GM19467 (cell line): ENCODE measurements around the gene CCT4.
A peak's percentile ranks its signal among the peaks of the same experiment; 100 is the strongest.
"Not testable (repeated sequence)": the region's sequence is repeated elsewhere in the genome, so short reads cannot be mapped to it uniquely, and the experiment has no call there.

Experiments used
- ATAC-seq: cut with Tn5 transposase; IDR thresholded peaks from one replicate; pipeline ENCODE4 v1.9.1; 2021; ENCODE audit warnings: mild to moderate bottlenecking, moderate library complexity; ENCODE audit not compliant: unreplicated experiment

The CCT4 gene

DNA sequence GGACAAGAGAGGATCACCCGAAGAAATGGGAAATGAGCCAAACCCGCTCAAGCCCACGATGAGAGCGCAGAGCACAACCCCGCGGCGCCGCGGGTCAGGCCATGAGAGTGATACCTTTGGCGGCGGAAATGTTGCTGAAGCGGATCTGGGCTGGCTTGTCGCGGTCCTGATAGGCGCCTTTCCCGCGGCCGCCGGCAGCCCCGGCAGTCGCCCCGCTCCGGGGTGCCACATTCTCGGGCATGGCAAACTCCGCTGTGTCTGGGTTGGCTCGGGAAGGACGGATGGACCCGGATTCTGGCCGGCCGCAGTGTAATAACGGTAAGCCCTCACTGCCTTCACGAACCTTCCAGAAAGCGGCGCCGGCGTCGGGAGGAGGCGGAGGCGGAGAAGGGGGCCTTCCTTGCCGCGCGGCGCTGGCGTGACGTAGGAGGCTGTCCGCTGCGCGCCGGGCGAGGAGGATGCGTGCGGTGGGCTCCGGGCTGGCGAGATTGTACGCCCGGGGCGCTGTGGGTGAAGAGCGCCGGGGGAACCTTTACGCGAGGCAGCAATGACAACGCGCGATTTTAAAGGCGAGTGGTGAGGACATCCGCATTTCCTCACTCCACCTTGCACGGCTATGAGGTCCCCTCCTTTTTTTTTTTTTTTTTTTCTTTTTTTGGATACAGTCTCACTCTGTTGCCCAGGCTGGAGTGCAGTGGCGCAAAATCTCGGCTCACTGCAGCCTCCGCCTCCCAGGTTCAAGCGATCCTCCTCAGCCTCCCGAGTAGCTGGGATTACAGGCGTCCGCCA is at the start of gene CCT4:
CCT4 (minus strand) TSS at position 390 of the 789 bp plus-strand sequence; CDS start at position 241, 149 bp downstream.
- peak; percentile 68 for ATAC-seq

- ATAC-seq, result no peak
Measured at GRCh38 chr2:61937886-61938285, 49.4 kb upstream of the CCT4 start.

DNA sequence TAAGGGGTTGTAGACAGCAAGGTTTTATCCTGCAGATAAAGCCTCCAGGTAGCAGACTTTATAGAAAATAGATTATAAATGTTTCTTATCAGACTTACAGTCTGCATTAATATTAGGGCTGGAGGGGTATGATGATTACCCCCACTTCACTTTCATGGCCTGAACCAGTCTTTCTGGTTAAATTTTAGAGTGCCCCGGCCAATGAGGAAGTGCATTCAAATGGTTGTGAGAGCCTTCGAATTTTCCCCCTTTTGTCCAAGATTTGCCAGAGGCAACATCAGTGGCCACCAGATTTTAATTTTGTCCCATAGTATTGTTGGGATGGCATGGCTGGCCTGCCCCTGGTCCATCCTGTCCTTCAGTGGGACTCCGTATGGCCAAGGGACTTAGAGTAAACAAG is 48.6 kb upstream of the CCT4 start:
- ATAC-seq, result no peak

- no peak for ATAC-seq
Measured at GRCh38 chr2:61928826-61929461, 40.5 kb upstream of the CCT4 start.

DNA sequence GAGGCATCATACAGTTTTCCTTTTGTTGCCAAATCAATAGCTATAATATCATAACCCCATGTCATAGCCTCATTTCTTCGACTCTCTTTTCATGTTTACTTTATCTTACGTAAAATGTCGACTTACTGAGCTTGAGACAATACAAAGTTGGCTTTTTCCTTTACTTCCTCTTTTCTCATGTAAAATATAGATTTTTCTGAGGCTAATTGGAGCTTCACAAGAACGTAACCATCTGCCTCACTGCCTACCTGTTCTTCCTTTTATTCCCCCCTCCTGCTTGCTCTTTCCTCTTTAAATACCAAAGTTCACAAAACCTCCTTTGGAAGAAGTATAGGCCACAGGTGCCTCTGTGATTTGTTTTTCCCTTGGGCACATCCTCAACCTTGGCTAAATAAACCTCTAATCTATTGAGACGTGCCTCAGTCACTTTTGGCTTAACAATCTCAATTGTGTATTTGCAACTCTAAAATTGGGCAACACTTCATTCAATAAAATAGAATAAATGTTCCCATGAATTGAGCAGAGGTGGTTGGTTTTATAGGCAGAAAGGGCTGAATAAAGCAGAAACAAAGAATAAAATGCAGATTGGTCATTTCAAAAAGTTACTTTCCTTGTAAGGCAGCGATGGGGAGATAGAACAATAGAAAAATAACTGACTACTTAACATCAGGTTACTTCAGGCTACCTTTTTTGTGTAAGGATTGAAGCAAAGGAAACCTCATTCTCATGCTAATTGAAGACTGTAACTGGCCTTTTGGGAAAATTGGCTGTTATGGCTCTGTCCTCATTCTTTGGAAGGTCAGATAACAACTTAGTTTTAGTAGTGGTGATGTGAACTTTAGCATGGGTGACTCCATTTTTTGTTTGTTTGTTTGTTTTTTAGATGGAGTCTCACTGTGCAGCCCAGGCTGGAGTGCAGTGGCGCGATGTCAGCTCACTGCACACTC is 38.3 kb upstream of the CCT4 start:
- no peak for ATAC-seq

- no peak for ATAC-seq
Measured at GRCh38 chr2:61924895-61925663, 36.6 kb upstream of the CCT4 start.

- no peak for ATAC-seq
Measured at GRCh38 chr2:61922714-61923113, 34.3 kb upstream of the CCT4 start.

DNA sequence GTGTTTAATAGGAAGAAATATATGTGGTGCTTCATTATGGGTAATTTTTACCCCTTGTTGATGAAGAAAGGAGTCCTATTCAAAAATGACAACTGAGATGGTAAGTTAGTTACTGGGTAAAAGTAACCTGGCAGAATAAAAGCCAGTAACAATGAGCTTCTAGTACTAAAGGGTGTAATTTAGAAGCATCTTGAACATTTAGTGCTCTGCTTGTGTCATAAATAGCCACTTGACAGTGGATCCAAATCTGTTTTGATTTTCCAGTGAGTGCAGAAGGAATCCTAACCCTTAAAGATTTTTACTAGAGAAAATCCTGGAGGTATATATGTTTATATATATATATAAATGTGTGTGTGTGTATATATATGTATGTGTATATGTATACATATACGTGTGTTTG is 32.1 kb upstream of the CCT4 start:
- ATAC-seq, result no peak

- not testable (repeated sequence) for ATAC-seq
Measured at GRCh38 chr2:61914794-61915193, 26.3 kb upstream of the CCT4 start.

DNA sequence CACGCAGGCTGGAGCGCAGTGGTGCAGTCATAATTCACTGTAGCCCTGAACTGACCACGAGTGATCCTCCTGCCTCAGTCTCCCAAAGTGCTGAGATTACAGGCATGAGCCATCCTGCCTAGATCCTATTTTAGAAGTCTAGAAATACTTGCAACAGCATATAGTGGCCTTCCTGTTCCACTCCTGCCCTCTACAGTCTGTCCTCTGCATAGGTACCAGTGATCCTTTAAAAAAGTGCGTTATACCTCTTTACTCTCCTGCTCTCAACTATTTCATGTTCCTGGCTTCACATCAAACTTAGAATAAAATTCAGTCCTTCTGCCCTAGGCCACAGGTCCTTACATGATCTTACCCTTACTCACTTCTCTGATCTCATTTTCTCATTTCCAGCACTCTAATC is 23.1 kb upstream of the CCT4 start:
- no peak for ATAC-seq

DNA sequence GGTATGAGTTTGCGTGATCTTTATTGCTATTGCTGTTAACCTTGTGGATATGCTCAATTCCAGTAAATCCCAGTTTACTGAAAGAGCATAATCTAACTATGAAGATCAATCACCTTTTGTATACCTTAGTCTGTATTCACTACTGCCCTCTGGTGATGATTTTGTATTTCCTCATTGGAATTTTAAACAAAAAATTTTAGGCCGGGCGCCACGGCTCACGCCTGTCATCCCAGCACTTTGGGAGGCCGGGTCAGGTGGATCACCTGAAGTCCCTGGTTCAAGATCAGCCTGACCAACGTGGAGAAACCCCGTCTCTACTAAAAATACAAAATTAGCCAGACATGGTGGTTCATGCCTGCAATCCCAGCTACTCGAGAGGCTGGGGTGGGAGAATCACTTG is 22.1 kb upstream of the CCT4 start:
- no peak for ATAC-seq

DNA sequence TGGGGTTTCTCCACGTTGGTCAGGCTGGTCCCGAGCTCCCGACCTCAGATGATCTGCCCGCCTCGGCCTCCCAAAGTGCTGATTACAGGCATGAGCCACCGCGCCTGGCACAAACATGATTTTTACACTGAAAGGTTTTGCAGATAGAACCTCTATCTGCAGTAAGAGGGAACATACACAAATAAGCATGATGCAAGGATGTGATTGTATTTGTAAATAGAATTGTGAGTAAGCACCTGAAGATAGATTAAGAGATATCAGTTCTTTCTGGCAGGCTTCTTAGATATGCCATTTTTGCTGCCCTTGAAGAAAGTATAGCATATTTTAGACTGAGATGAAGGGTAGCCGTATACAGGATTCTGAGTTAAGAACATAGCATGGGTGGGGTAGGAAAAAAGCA is 20.7 kb upstream of the CCT4 start:
- no peak for ATAC-seq

- ATAC-seq, result no peak
Measured at GRCh38 chr2:61906186-61906470, 17.7 kb upstream of the CCT4 start.

- ATAC-seq, result peak; percentile 98
Measured at GRCh38 chr2:61905372-61906185, 17.1 kb upstream of the CCT4 start, which contains the start of gene COMMD1. TSS of gene COMMD1 (plus strand) at chr2:61905674. CDS start at chr2:61905679, 5 bp downstream.

GRCh38 chr2:61900281-61900680 is 11.8 kb upstream of the CCT4 start:
- ATAC-seq, result no peak

GRCh38 chr2:61898810-61899209 is 10.4 kb upstream of the CCT4 start:
- ATAC-seq, result no peak

DNA sequence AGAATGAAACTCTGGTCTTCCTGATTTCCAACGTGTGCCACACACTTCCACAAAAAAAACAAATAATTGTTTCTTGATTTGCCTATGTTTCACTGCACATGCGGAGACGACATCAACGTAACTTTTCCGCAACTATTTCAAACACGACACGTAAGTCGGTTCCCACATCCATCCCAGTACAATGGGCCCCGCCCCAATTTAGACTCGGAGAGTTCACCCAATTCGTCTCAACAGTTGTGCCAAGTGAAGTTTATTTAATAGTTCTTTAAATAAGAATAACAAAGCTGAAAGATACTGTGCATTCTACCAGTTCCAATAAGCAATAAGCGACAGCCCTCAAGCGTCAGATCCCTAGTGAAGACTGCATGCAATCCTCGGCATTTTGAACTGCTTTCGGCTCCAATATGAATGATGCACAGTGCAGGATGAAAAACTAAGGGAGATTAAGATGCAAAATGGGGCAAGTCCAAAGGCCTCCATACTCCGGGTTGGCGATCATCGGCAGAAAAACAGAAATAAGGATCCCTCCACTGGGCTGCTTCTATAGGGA is 664 bp downstream of the CCT4 start:
- no peak for ATAC-seq

GRCh38 chr2:61885896-61886603 is 2.4 kb downstream of the CCT4 start:
- no peak for ATAC-seq

- ATAC-seq, result no peak
Measured at GRCh38 chr2:61882850-61883249, 5.6 kb downstream of the CCT4 start.
